MM.1S (cell line): ENCODE results near the gene PYCR2.

Experiments
- CTCF ChIP-seq: fragments of 300-600 bp; sonication (generic); IDR thresholded peaks from 2 replicates; pipeline ENCODE4 v1.5.1; 2016; ENCODE audit warnings: antibody characterized with exemption, low read length, mixed read lengths
- EZH2 ChIP-seq: fragments of 300-600 bp; sonication (generic); optimal IDR thresholded peaks from 2 replicates; pipeline ENCODE3; 2017; ENCODE audit warnings: low read depth, mild to moderate bottlenecking, antibody characterized with exemption, low read length, mixed read lengths

DNA sequence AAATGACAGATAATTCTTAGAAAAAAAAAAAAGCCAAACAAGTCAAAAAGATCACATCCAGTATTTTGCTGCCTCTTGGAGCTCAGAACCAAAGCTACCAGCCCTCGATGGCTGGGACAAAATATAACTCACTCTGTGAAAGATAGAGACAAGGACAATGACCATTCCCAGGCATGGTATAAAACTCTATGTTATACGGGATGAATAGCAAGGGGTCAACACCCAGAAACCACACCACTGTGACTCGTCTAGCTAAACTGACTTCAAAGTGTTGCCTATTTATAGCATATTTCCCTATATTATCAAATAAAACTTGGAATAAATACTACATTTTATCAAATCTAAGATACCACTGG, 52.0 kb downstream of the PYCR2 start:
- no peak for TF ChIP-seq CTCF
- TF ChIP-seq EZH2, result no peak
